ENCODE data around the gene RNASEH1.

RNASEH1 gene

DNA sequence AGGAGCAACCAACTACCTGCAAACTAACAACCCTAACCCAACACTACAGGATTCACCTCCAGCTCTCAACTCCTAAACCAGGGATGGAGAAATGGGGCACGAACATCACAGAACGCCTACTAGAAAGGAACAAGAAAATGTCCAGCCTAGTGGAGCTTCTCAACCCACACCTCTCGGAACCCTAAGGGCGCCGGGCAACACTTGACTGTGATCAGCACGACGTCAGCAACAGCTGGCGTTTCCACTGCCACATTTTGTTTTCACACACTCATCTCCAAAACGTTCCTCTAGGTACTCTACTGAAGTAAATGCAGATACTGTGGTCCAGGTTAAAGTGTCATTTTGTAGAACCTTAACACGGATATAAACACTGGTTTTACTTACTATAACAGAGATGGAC is 4.2 kb downstream of the RNASEH1 start:
- Mint-ChIP-seq H3K27me3 (no peaks in the 10 kb centered on the region), H3K4me1 (no peaks in the 10 kb centered on the region), H3K36me3 (peaks cover 34% of the 10 kb centered on the region), H3K27ac (no peak overlapping the region), H3K9me3 (no peaks in the 10 kb centered on the region), H3K4me3 (no peak overlapping the region)
- ATAC-seq (ENCODE audit: low read depth) (no peak), DNase-seq (ENCODE audit: low spot score in 2 of 2) (no peak)

DNA sequence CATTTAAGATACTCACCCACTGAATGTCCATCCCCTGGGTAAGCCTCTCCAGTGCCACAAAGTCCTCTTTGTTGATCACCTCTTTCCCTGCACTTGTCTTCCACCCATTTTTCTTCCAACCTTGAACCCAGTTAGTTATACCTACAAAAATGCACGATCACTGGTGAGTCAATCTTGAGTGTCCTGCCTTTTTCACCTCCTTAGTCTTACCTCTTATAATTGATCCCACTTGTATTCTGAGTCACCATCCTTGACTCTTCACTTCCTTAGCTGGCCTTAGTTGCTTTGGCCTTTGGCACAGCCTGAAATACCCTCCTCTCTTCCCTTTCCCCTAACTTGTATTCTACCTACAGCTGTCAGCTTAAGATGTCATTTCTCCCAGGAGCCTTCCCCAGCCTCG is 10.2 kb downstream of the RNASEH1 start:
- ATAC-seq (ENCODE audit: low read depth) (no peak), DNase-seq (ENCODE audit: low spot score in 2 of 2) (no peak)
- no peak overlapping the region for H3K27ac Mint-ChIP-seq
- no peaks in the 10 kb centered on the region for H3K9me3 Mint-ChIP-seq
- no peaks in the 10 kb centered on the region for H3K27me3 Mint-ChIP-seq
- no peak overlapping the region for H3K4me3 Mint-ChIP-seq
- peaks cover 42% of the 10 kb centered on the region for H3K36me3 Mint-ChIP-seq
- H3K4me1 Mint-ChIP-seq: peaks cover 2% of the 10 kb centered on the region

DNA sequence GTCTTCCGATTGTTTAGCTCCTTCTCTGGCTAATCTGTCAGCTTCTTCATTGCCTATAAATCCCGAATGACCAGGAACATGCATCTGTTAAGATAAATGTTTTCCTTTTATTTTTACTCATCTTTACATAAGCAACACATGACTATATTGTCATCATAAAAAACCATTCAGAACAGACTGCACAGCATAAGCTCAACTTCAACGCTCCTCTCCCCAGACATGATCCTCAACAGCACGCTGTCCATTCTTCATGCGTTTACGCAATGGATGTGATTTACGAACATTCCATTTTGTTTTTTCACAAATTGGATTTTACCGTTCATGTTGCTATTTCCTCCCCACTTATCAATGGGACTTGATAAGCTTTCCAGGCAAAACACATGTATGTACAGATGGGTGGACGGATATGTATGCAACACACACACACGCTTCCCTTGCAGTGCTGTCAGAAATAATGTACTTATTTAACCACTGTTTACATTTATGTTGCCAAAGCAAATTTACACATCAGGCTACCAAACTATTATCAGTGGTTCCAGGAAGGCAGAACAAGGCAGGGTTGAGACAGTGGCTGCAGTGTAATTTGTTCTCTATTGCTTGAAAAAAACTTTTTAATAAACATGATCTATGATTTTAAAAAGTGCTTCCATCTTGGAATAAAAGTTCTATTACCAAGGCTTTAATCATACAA is 12.2 kb downstream of the RNASEH1 start:
- Mint-ChIP-seq H3K27ac (no peak overlapping the region), H3K9me3 (no peaks in the 10 kb centered on the region), H3K4me1 (peaks cover 2% of the 10 kb centered on the region), H3K27me3 (no peaks in the 10 kb centered on the region), H3K4me3 (no peak overlapping the region), H3K36me3 (peaks cover 45% of the 10 kb centered on the region)
- ATAC-seq (ENCODE audit: low read depth): no peak
- no peak for DNase-seq (ENCODE audit: low spot score in 2 of 2)

DNA sequence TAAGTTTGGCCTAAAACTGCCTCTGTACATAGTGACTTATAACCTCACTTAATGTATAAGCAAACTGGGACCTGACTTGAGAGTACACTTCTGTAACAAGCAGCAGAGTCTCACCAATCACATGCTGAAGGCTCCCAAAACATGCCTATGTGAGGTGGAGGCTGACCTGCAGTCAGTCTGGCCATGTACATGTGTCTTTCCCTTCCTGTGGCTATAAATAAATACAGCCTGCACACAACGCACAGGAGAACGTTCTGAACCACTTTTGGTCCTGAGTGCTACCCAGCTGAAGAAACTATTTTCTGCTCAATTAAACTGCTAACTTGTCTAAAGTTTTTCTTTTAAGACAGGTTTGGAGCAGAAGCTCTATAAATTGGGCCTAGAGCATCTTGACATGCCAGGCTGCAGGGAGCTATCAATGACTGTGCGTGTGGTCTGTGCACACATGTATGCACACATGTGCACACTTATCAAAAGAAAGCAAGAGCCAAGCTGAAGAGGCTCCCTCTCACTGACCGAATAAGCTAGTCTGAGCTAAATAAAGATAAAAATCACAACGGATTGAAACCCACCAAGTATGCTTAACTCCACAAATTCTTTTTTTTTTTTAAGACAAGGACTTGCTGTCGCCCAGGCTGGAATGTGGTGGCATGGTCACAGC is 15.0 kb downstream of the RNASEH1 start:
- DNase-seq (ENCODE audit: low spot score in 2 of 2) (no peak), ATAC-seq (ENCODE audit: low read depth) (no peak)
- Mint-ChIP-seq H3K4me3 (no peak overlapping the region), H3K36me3 (peaks cover 25% of the 10 kb centered on the region), H3K27ac (no peak overlapping the region), H3K9me3 (no peaks in the 10 kb centered on the region), H3K27me3 (no peaks in the 10 kb centered on the region), H3K4me1 (peaks cover 2% of the 10 kb centered on the region)

DNA sequence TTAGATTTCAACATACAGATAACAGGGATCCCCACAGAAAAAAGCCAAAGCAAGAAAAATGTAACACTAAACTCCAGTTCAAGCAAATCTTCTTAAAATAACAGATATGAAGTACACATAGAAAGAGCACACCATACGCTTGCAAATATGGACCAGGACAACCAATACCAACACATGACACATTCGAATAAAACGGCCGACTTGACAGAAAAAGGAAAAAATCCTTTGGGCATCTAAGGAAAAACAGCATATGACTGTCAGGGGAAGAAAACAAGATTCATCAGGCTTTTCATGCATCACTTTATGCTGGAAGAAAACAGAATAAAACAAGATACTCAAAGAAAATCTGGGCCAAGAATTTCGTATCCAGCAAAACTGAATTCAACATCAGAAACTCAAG is 16.0 kb downstream of the RNASEH1 start:
- Mint-ChIP-seq H3K27ac (no peak overlapping the region), H3K36me3 (peaks cover 21% of the 10 kb centered on the region)

DNA sequence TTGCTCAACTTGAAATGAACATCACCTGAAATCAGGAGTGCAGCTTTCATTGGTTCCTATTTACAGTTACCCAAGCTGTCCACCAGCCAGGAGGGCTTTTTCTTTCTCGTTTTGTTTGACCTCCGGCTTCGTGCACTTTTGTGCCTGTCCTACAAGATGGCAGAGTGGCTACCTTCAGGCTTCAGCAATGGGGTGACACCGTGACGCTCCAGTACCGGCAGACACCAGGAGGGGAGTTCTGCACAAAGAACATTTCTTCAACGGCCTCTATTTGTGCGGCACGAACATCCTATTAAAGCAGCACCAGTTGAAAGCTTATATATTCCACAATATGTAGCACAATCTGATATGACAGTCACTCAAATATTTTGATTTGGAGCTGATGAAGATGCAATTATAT is 18.3 kb downstream of the RNASEH1 start:
- H3K27me3 Mint-ChIP-seq: no peaks in the 10 kb centered on the region

More for the DNA sequence above, 16.0 kb downstream of the RNASEH1 start:
- H3K27me3 Mint-ChIP-seq: no peaks in the 10 kb centered on the region
- H3K4me1 Mint-ChIP-seq: peaks cover 2% of the 10 kb centered on the region
- no peak overlapping the region for H3K4me3 Mint-ChIP-seq
- ATAC-seq (ENCODE audit: low read depth) (no peak), DNase-seq (ENCODE audit: low spot score in 2 of 2) (no peak)
- no peaks in the 10 kb centered on the region for H3K9me3 Mint-ChIP-seq

DNA sequence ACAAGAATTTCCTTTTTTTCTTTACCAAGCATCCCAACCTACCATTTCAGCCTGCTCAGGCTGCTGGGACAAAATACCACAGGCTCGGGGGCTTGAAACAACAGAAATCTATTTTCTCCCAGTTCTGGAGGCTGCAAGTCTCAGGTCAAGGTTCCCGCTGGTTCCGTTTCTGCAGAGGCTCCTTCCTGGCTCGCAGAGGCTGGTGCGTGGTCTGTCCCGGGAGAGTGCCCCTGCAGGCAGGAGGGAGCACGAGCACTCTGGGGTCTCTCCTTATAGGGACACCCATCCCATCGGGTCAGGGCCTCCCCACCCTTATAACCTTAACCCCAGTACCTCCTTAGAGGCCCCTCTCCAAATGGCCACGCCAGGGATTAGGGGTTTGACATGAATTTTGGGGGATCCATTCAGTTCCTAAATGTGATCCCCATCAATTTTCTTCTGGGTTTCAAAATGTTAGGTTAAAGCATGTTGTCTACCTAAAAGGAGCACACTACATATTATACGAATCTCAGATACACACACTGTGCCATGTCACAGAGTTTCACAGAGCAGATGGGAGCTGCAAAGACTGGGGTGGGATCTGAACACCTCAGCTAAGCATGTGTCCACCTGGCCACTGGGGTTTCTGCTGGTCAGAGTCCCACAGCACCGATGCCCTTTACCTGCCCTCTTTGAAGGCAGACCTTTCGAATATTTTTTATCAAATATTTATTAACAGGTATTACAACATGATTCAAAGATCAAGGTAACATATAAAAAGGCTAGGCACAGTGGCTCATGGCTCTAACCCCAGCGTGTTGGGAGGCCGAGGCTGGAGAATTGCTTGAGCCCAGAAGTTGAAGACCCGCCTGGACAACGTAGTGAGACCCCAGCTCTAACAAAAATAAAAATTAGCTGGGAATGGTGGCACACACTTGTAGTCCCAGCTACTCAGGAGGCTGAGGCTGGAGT is 21.2 kb downstream of the RNASEH1 start:
- H3K4me3 Mint-ChIP-seq: peak overlapping the region; percentile 74
- H3K4me1 Mint-ChIP-seq: peaks cover 14% of the 10 kb centered on the region
- ATAC-seq (ENCODE audit: low read depth): peak; percentile 44
- H3K27me3 Mint-ChIP-seq: no peaks in the 10 kb centered on the region
- H3K36me3 Mint-ChIP-seq: peaks cover 4% of the 10 kb centered on the region
- peak overlapping the region; percentile 56 for H3K27ac Mint-ChIP-seq
- no peaks in the 10 kb centered on the region for H3K9me3 Mint-ChIP-seq
- no peak for DNase-seq (ENCODE audit: low spot score in 2 of 2)

More for the DNA sequence above, 18.3 kb downstream of the RNASEH1 start:
- DNase-seq (ENCODE audit: low spot score in 2 of 2) (no peak), ATAC-seq (ENCODE audit: low read depth) (no peak)
- Mint-ChIP-seq H3K27ac (no peak overlapping the region), H3K4me3 (no peak overlapping the region), H3K36me3 (peaks cover 14% of the 10 kb centered on the region), H3K9me3 (no peaks in the 10 kb centered on the region), H3K4me1 (peaks cover 14% of the 10 kb centered on the region)

DNA sequence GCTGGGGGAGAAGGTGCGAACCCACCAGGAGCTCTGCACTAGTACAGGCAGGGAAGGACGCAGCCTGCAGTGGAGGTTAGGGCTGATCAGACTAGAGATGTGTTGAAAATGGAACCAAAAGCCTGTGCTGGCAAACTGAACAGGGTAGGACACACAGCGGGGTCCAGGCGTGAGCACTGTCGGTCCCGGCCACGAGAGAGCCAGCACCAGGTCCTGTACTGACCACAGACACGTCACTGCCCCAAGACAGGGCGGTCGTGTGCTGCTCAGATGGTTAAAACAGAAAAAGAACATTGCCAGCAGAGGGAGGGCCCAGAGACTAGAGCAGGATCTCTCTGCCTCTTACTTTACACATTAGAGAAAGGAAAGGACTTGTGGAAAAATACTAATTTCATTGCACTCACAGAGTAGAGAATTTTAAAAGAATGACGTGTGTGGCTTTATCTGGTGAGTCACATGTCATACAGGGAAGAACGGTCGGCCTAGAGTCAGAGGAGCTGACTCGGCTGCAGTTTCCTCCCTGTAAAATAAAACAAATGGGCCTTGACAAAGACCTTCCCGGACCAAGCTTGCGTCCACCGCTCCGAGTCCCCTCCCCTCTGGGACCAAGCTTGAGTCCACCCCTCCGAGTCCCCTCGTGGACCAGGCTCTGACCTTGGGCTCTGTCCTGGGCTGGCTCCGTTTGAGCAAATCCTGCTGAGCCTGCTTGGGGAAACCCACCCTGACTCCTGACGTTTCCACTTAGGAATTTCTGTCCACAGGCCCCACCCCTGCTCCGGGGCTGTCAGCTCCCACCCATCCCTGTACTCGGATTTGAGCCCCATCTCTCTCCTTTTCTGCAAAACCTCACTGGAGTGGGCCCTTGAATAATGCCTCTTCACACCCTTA is 22.1 kb downstream of the RNASEH1 start:
- ATAC-seq (ENCODE audit: low read depth) (peak; percentile 64), DNase-seq (ENCODE audit: low spot score in 2 of 2) (no peak)
- Mint-ChIP-seq H3K4me3 (peak overlapping the region; percentile 74), H3K27me3 (no peaks in the 10 kb centered on the region), H3K9me3 (no peaks in the 10 kb centered on the region), H3K27ac (peak overlapping the region; percentile 92), H3K36me3 (no peaks in the 10 kb centered on the region), H3K4me1 (peaks cover 14% of the 10 kb centered on the region)

DNA sequence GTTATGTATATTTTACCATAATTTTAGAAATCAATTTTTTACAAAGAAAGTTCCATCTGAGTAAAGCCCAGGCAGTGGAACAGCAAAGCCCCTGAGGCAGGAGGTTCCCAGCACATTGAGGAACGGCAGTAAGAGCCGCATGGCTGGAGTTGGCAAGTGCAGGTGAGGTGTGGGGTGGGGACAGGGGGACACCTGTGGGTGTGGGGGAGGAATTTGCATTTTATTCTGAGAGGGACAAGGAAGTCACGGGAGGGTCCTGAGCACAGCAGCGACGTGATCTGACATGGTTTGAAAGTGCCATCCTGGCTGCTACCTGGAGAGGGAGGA is 22.7 kb downstream of the RNASEH1 start:
- Mint-ChIP-seq H3K9me3 (no peaks in the 10 kb centered on the region), H3K27me3 (no peaks in the 10 kb centered on the region), H3K4me3 (peak overlapping the region; percentile 73), H3K4me1 (peaks cover 14% of the 10 kb centered on the region), H3K27ac (peak overlapping the region; percentile 92), H3K36me3 (no peaks in the 10 kb centered on the region)
- ATAC-seq (ENCODE audit: low read depth): peak; percentile 66
- no peak for DNase-seq (ENCODE audit: low spot score in 2 of 2)

DNA sequence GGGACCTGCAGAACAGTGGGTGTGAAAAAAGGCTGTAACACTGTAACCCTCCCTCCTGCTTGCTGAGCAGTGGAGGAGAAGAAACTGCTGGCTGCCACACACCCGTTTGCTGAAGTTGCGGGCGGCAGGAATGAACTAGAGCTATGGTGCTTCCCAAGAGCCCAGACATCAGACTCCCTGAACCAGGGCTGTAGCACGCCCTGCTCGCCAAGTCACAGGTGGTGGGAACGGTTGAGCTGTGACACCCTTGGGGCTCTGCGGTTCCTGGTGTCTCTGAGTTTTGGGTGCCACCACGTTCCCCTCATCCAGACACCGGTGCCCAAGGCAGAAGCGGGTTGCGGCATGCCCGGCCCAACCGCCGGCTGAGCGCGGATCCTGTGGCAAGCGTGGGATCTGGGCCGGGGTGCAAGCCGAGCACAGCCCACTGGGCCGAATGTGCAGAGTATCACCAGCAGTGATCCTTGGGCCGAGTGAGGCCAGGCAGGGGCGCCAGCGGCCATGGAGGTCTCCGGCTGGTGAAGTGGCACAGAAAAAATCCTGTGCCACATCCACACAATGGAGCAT is 23.8 kb downstream of the RNASEH1 start:
- ATAC-seq (ENCODE audit: low read depth) (no peak), DNase-seq (ENCODE audit: low spot score in 2 of 2) (no peak)
- Mint-ChIP-seq H3K36me3 (no peaks in the 10 kb centered on the region), H3K4me1 (peaks cover 14% of the 10 kb centered on the region), H3K27me3 (no peaks in the 10 kb centered on the region), H3K9me3 (no peaks in the 10 kb centered on the region), H3K4me3 (no peak overlapping the region), H3K27ac (no peak overlapping the region)

DNA sequence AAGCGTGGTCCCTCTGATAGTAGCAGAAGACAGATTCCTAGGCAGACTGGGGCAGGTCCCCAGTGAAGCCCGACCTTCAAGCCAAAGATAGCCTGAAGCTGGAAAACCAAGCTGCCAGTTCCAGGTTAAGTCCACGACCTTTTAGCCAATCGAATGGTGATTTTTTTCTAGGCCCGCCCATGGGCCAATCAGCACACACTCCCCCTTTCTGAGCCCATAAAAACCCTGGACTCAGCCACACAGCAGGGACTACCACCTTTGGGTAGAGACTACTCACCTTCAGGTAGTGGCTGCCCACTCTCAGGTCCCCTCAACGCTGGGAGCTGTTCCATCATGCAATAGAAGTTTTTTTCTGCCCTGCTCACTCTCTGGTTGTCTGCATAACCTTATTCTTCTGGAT is 24.3 kb downstream of the RNASEH1 start:
- H3K36me3 Mint-ChIP-seq: no peaks in the 10 kb centered on the region

DNA sequence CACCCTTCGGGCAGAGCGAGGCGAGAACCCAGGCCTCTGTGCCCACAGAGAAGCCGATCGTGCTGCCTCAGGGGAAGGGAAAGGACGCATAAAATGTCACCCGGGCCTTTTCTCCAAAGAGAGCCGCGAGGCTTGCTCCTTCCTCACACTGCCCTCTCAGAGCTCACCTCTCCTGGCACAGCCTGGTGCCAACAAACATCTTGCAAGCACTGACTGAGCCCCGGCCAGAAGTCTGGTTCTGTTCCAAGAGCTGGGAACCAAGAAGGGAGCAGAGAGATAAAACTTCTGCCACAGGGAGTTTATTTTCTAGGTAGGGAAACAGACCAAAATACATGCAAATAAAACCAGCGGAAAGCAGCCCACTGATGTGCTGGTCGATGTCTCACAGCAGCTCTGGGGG is 25.2 kb downstream of the RNASEH1 start:
- H3K27me3 Mint-ChIP-seq: no peaks in the 10 kb centered on the region
- H3K9me3 Mint-ChIP-seq: no peaks in the 10 kb centered on the region
- H3K4me1 Mint-ChIP-seq: peaks cover 14% of the 10 kb centered on the region
- H3K27ac Mint-ChIP-seq: no peak overlapping the region
- ATAC-seq (ENCODE audit: low read depth) (no peak), DNase-seq (ENCODE audit: low spot score in 2 of 2) (no peak)
- no peak overlapping the region for H3K4me3 Mint-ChIP-seq
- no peaks in the 10 kb centered on the region for H3K36me3 Mint-ChIP-seq

More for the DNA sequence above, 24.3 kb downstream of the RNASEH1 start:
- no peak for DNase-seq (ENCODE audit: low spot score in 2 of 2)
- ATAC-seq (ENCODE audit: low read depth): no peak
- H3K9me3 Mint-ChIP-seq: no peaks in the 10 kb centered on the region
- no peak overlapping the region for H3K4me3 Mint-ChIP-seq
- no peak overlapping the region for H3K27ac Mint-ChIP-seq
- H3K27me3 Mint-ChIP-seq: no peaks in the 10 kb centered on the region
- H3K4me1 Mint-ChIP-seq: peaks cover 14% of the 10 kb centered on the region

DNA sequence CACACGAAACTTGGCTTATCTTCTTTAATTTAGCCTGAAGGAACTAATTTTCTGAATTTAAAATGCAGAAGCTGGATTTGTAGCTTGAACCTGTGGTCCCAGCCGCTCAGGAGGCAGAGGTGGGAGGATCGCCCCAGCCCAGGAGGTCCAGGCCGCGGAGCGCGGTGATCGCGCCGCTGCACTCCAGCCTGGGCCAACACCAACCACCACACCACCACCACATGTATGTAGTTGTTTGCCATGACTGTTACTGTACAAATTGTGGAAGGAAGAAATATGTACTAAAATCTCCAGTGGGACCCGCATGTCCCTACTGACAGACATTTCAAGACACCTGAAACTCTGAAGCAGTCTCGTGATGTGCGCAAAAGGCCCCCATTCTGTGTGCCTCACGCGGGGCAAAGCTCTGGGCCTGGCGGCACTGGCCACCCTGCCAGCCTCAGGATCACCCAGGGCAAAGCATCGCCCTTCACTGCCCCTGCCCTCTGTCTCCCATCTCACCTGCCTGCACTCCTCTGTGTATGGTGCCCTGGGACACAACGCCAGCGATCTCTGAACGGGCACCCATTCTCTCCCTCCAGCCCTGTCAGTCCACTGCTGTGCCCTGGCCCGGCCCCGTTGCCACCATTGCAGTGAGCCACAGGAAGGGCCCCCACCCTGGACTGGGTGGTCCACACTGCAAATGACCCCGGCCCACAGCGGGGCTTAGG is 28.7 kb downstream of the RNASEH1 start:
- Mint-ChIP-seq H3K27me3 (no peaks in the 10 kb centered on the region), H3K4me3 (no peak overlapping the region), H3K9me3 (no peaks in the 10 kb centered on the region), H3K27ac (no peak overlapping the region), H3K4me1 (no peaks in the 10 kb centered on the region), H3K36me3 (no peaks in the 10 kb centered on the region)
- DNase-seq (ENCODE audit: low spot score in 2 of 2) (no peak), ATAC-seq (ENCODE audit: low read depth) (no peak)
